ENCODE results near the gene CIDEA. TPM values are rescaled to one million over a fixed set of nuclear protein-coding genes. Genes with fewer than 3 reads are reported as not detected.

The CIDEA gene
- total and polyA plus RNA-seq, 2 donors (not counting 1 experiment from before 2014, with no cell fraction given) = not detected

GRCh38 chr18:12274793-12275192, 20.6 kb downstream of the CIDEA start:
- H2AFZ ChIP-seq (ENCODE audit: insufficient read depth, low read depth, low read length, poor library complexity, severe bottlenecking) = no peak overlapping the region
- POLR2A ChIA-PET = no interaction called here
- H3K9me3 ChIP-seq (ENCODE audit: control extremely low read depth in 1 of 3, control insufficient read depth in 2 of 3, insufficient read depth in 1 of 3, low read length in 2 of 3) = no peaks in the 10 kb centered on the region
- Mint-ChIP-seq H3K4me3 (no peak overlapping the region), H3K27me3 (peaks cover 13% of the 10 kb centered on the region), H3K4me1 (peaks cover 7% of the 10 kb centered on the region), H3K27ac (no peak overlapping the region), H3K9me3 (ENCODE audit: insufficient read depth) (no peaks in the 10 kb centered on the region)
- CTCF ChIA-PET = no interaction called here
- no peaks in the 10 kb centered on the region for H4K20me1 ChIP-seq (ENCODE audit: control insufficient read depth, insufficient read depth, low read length, poor library complexity, severe bottlenecking)
- no peak overlapping the region for H3K4me3 ChIP-seq (ENCODE audit: control extremely low read depth in 1 of 5, extremely low read depth in 1 of 5, insufficient read depth in 1 of 5, low read depth in 2 of 5, low read length in 4 of 5)
- WGBS (ENCODE audit: insufficient coverage) = 100% methylated on average over 1 of the region's 4 CpGs
- no peak overlapping the region for H3K4me2 ChIP-seq (replicated peaks; ENCODE audit: low read depth, low read length, poor library complexity, severe bottlenecking)
- no peak overlapping the region for H3K27ac ChIP-seq (ENCODE audit: low read length in 2 of 2)
- no peaks in the 10 kb centered on the region for H3K79me2 ChIP-seq (ENCODE audit: control insufficient read depth, insufficient read depth, low read length)
- DNase-seq = no peak
- no peaks in the 10 kb centered on the region for H3K36me3 ChIP-seq (replicated peaks in 1 of 2; ENCODE audit: control extremely low read depth in 1 of 2, control insufficient read depth in 1 of 2, extremely low read depth in 1 of 2, insufficient read depth in 2 of 2, low read length in 1 of 2)
- H3K9ac ChIP-seq (ENCODE audit: low read length) = no peak overlapping the region
- peaks cover 4 to 8% of the 10 kb centered on the region in 2 donors for H3K4me1 ChIP-seq (ENCODE audit: control insufficient read depth in 2 of 2, insufficient read depth in 2 of 2, low read length in 2 of 2)
- intact Hi-C loops (cut with micrococcal nuclease) = no loop called here
- H3K27me3 ChIP-seq (replicated peaks in 1 of 4; ENCODE audit: control extremely low read depth in 1 of 4, control insufficient read depth in 3 of 4, insufficient read depth in 4 of 4, low read length in 3 of 4) = peaks cover 0 to 16% (median 6%) of the 10 kb centered on the region in 4 experiments
- no peak for ATAC-seq (ENCODE audit: low read depth)
- no peak for TF ChIP-seq CTCF (IDR thresholded peaks at IDR 0.05)
- no peak for TF ChIP-seq EZH2 (IDR thresholded peaks at IDR 0.05; ENCODE audit: borderline replicate concordance, insufficient read depth, low read depth, low read length, poor library complexity, severe bottlenecking)

GRCh38 chr18:12276736-12277554, 22.8 kb downstream of the CIDEA start:
- ATAC-seq (ENCODE audit: low read depth) = no peak
- H3K9me3 ChIP-seq (ENCODE audit: control extremely low read depth in 1 of 3, control insufficient read depth in 2 of 3, insufficient read depth in 1 of 3, low read length in 2 of 3) = no peaks in the 10 kb centered on the region
- WGBS (ENCODE audit: insufficient coverage) = 92% methylated on average over 25 of the region's 26 CpGs
- Mint-ChIP-seq H3K4me3 (no peak overlapping the region), H3K9me3 (ENCODE audit: insufficient read depth) (no peaks in the 10 kb centered on the region), H3K27ac (no peak overlapping the region), H3K4me1 (peaks cover 3% of the 10 kb centered on the region), H3K27me3 (peaks cover 13% of the 10 kb centered on the region)
- no peak overlapping the region for H3K4me3 ChIP-seq (ENCODE audit: control extremely low read depth in 1 of 5, extremely low read depth in 1 of 5, insufficient read depth in 1 of 5, low read depth in 2 of 5, low read length in 4 of 5)
- TF ChIP-seq EZH2 (IDR thresholded peaks at IDR 0.05; ENCODE audit: borderline replicate concordance, insufficient read depth, low read depth, low read length, poor library complexity, severe bottlenecking) = no peak
- CTCF ChIA-PET = no interaction called here
- H3K9ac ChIP-seq (ENCODE audit: low read length) = no peak overlapping the region
- no peaks in the 10 kb centered on the region for H3K79me2 ChIP-seq (ENCODE audit: control insufficient read depth, insufficient read depth, low read length)
- H3K4me2 ChIP-seq (replicated peaks; ENCODE audit: low read depth, low read length, poor library complexity, severe bottlenecking) = no peak overlapping the region
- H3K36me3 ChIP-seq (replicated peaks in 1 of 2; ENCODE audit: control extremely low read depth in 1 of 2, control insufficient read depth in 1 of 2, extremely low read depth in 1 of 2, insufficient read depth in 2 of 2, low read length in 1 of 2) = no peaks in the 10 kb centered on the region
- no peak overlapping the region for H3K27ac ChIP-seq (ENCODE audit: low read length in 2 of 2)
- H3K4me1 ChIP-seq (ENCODE audit: control insufficient read depth in 2 of 2, insufficient read depth in 2 of 2, low read length in 2 of 2) = peaks cover 0 to 2% of the 10 kb centered on the region in 2 donors
- POLR2A ChIA-PET = no interaction called here
- intact Hi-C loops (cut with micrococcal nuclease) = no loop called here
- H2AFZ ChIP-seq (ENCODE audit: insufficient read depth, low read depth, low read length, poor library complexity, severe bottlenecking) = no peak overlapping the region
- no peak for DNase-seq
- no peaks in the 10 kb centered on the region for H4K20me1 ChIP-seq (ENCODE audit: control insufficient read depth, insufficient read depth, low read length, poor library complexity, severe bottlenecking)
- H3K27me3 ChIP-seq (replicated peaks in 1 of 4; ENCODE audit: control extremely low read depth in 1 of 4, control insufficient read depth in 3 of 4, insufficient read depth in 4 of 4, low read length in 3 of 4) = peaks cover 0 to 19% (median 6%) of the 10 kb centered on the region in 4 experiments

Measured in B cell (primary cell).